NCI-H2196 (cell line): ENCODE measurements around the gene SSX3.
"Not testable (repeated sequence)": the region's sequence is repeated elsewhere in the genome, so short reads cannot be mapped to it uniquely, and the experiment has no call there.

Experiments used
- DNase-seq: peaks from one replicate; lab custom pipeline; 2025; ENCODE audit not compliant: unreplicated experiment; lab: John Stamatoyannopoulos, UW

SSX3 gene, protein sequence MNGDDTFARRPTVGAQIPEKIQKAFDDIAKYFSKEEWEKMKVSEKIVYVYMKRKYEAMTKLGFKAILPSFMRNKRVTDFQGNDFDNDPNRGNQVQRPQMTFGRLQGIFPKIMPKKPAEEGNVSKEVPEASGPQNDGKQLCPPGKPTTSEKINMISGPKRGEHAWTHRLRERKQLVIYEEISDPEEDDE

DNA sequence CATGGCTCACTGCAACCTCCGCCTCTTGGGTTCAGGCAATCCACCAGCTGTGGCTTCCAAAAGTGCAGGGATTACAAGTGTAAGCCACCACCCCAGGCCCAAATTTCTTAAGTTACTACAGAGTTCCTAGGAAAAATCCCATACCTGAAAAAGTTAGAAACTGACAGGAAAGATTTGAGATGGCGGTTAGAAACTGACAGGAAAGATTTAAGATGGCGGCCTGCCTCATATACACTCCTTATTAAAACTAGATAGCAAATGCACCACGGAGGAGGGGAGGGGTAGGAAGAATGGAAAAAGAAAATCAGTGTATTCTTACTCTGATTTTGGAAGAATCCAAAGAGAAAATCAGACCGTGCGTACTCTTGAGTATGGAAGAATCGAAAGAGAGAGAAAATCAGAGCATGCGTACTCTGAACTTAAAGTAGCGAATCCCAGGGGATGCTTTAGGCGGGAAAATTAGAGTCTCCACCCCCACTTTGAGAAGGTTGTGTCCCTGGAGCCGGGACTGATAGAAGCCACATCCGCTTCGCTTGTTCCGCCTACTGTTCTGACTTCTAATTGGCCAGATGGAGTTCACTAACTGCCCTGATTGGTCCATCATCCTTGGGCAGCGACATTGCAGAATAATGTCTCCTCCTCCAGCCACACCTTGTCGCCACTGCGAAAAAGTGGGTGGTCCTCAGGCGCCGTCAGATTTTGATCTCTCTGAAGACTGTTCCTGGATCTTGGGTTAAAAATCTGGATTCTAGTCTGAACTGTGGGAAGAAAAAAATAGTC lies at the start of gene SSX3:
Gene SSX3, minus strand, starts transcription at position 389 of the 780 bp plus-strand sequence. CDS start 1,454 bp downstream, outside the sequence.
- DNase-seq = not testable (repeated sequence)

DNA sequence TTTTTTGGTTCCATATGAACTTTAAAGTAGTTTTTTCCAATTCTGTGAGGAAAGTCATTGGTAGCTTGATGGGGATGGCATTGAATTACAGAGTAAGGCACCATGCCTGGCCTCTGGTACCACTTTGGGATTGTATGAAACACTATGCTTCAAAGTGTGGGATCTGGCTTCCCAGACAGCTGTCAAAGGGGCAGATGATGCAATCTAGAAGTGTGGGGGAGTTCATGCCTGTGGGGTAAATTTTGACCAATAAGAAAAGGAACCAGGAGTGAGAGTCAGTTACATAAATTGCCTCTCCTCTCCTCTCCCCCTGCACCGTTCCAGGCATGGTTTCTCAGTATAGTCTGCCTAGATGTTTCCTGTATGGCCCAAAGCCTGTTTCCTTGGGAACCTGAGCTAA lies 41.3 kb upstream of the SSX3 start:
- not testable (repeated sequence) for DNase-seq

DNA sequence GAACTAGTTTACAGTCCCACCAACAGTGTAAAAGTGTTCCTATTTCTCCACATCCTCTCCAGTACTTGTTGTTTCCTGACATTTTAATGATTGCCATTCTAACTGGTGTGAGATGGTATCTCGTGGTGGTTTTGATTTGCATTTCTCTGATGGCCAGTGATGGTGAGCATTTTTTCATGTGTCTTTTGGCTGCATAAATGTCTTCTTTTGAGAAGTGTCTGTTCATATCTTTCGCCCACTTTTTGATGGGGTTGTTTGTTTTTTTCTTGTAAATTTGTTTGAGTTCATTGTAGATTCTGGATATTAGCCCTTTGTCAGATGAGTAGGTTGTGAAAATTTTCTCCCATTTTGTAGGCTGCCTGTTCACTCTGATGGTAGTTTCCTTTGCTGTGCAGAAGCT lies 40.4 kb upstream of the SSX3 start:
- not testable (repeated sequence) for DNase-seq

DNA sequence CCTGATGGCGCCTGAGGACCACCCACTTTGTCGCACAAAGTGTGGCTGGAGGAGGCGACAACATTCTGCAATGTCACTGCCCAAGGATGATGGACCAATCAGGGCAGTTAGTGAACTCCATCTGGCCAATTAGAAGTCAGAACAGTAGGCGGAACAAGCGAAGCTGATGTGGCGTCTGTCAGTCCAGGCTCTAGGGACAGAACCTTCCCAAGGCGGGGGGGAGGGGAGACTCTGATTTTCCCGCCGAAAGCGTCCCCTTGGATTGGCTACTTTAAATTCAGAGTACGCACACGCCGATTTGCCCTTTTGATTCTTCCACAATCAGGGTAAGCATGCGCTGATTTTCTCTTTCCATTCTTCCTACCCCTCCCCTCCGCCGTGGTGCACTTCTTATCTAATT lies 26.7 kb upstream of the SSX3 start, which contains the start of gene SSX4:
Gene SSX4, plus strand, starts transcription at position 301 of the 400 bp plus-strand sequence. CDS start 515 bp downstream, outside the sequence.
- DNase-seq = not testable (repeated sequence)

DNA sequence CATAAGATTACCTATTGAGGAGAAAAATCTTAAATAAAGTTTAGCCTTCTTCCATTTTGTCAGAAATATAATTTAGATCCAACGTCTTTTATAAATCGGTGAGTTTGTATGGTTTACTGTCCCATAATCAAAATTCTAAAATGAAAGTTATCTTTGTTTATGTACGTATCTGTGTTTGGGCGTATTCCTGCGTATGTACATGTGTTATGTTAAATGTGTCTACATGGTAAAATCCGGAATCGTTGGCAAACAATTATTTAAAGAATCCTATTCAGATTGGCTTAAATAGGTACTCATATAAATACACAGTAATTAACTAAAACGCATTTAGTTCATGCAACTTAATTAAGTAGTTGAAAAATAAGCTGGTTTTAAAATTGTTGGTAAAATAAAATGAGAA lies 13.9 kb upstream of the SSX3 start:
- not testable (repeated sequence) for DNase-seq

DNA sequence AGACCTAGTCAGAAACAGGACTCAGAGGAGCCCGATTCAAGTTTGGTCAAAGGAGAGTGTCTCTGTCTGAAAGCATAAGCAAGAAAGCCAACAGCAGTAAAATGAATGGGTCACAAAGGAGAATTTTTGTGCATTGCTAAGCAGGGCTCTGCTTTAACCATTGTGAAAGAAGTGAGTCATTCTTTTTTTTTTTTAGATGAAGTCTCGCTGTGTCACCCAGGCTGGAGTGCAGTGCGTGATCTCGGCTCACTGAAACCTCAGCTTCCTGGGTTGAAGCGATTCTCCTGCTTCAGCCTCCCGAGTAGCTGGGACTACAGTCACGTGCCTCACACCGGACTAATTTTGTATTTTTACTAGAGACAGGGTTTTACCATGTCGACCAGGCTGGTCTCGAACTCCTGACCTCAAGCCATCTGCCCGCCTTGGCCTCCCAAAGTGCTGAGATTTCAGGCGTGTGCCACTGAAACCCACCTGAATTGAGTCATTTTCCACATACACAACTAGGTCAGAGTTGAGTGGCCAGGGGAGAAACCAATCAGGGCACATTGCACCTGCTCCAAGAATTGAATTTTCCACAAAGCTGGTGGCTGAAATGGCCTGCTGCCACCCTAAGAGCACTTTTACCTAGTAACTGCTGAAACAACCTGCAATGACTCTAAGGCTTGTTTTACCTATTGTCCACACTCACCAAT lies 11.4 kb upstream of the SSX3 start:
- DNase-seq = not testable (repeated sequence)

DNA sequence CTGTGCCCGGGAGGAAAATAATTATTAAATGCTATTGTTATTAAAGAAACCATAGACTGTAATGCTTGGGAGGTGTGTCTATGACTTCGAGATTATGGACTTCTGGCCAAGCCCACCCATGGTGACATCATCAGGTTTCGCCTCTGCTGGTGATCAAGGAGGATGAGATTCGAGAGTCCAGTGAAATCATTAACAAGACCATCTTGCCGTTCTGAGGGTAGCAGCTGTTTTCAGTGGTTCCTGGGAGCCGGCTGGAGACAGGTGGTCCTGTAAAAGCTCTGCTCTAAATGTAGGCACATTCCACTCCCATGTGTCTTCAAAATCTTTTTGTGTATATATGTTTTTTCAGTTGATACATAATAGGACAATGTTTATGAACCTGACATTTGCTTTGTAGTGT lies 2.8 kb upstream of the SSX3 start:
- DNase-seq = not testable (repeated sequence)

DNA sequence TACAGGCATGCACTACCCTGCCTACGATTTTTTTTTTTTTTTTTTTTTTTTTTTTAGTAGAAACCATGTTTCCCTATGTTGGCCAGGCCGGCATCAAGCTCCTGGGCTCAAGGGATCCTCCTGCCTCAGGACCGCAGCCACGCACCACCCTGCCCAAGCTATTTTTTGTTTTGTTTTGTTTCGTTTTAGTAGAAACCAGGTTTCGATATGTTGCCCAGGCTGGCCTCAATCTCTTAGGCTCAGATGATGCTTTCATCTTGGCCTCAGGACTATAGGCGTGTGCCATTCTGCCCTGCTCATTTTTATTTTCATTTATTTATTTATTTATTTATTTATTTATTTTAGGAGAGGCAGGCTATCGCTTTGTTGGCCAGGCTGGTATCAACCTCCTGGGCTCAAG lies 1.2 kb upstream of the SSX3 start:
- no peak for DNase-seq

DNA sequence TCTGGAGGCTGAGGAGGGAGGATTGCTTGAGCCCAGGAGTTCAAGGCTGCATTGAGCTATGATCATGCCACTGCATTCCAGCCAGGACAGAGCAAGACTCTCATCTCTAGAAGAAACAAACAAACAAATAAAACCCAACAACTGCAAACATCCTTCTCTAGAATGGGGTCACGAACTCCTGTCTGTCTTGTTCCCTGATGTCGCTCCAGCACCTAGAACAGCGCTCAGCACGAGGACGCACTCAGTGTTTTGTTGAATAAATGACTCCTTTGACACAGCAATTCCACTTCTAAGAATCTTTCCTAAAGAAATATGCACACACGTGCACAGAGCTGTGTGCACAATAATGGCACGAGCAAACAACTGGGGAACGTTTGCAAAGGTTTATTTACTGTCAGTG lies 10.4 kb downstream of the SSX3 start:
- not testable (repeated sequence) for DNase-seq

DNA sequence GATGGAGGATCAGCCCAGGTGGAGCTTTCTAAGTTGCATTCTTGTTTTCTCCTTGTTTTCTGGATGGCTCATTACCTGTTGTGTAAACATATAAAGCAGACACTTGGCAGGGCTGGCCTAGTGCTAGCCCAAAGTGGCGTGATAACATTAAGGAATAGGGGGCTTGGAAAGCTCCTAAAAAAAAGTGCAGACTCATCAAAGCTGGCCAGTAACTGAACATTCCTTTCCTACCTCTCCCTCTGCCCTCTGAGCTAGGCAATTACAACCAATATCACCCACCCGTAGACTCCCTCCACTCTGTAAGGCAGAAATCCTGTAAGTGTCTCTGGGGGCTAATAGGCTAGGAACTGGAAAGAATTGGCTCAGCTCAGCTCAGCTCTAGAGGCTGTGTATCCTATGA lies 42.5 kb downstream of the SSX3 start:
- not testable (repeated sequence) for DNase-seq

DNA sequence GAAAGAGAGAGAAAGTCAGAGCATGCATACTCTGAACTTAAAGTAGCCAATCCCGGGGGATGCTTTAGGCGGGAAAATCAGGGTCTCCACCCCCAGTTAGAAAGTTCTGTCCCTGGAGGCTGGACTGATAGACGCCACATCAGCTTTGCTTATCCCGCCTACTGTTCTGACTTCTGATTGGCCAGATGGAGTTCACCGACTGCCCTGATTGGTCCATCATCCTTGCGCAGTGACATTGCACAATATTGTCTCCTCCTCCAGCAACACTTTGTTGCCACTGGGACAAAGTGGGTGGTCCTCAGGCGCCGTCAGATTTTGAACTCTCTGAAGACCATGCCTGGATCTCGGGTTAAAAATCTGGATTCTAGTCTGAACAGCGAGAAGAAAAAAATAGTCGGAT lies 50.3 kb downstream of the SSX3 start:
- no peak for DNase-seq
